ENCODE measurements around the gene LRG1. TPM values are rescaled to one million over a fixed set of nuclear protein-coding genes. Genes with fewer than 3 reads are reported as not detected.

LRG1 gene
- polyA plus RNA-seq, 1 donor (not counting 4 experiments of a cell fraction or from before 2014, with no cell fraction given): 1.2 TPM

DNA sequence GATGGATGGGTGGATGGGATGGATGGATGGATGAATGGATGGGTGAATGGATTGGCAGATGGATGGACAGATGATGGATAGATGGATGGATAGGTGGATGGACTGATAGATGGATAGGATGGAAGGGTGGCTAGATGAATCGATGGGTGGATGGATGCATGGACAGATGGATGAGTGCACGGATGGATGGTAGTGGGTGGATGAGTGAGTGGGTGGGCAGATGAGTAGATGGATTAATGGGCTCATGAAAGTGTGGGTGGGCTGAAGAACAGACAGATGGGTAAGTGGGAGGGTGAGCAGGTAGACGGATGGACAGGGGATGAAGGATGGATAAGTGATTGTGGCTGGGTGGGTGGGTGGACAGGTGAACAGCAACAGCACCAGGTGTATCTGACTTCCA, 13.9 kb upstream of the LRG1 start:
- dilution Hi-C loops (cut with MboI; ENCODE audit: extremely low pct_ligation_motif_present, low sequenced_read_pairs): no loop called here
- no peak for FAIRE-seq

DNA sequence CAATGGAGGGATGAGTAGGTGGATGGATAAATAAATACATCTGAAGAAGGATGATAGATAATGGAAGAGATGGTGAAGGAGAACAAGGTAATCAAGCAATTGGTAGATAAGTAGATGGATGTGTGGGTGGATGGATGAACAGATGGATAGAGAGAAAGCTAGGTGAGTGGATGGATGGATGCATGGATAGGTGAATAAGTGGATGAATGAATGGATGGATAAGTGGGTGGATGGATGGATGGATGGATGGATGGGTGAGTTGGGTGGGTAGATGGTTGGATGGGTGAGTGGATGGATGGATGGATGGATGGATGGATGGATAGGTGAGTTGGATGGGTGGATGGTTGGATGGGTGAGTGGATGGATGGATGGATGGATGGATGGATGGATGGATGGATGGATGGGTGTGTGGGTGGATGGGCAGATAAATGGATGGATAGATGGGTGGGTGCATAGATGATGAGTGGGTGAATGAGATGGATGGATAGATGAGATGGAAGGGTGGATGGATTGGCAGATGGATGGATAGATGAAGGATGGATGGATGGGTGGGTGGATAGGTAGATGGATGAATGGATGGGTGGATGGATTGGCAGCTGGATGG, 13.4 kb upstream of the LRG1 start:
- dilution Hi-C loops (cut with MboI; ENCODE audit: extremely low pct_ligation_motif_present, low sequenced_read_pairs): no loop called here
- Histone ChIP-seq H3K36me3 (ENCODE audit: control insufficient read depth in 2 of 2, extremely low read depth in 1 of 2, insufficient read depth in 2 of 2, low read length in 2 of 2) (no peaks in the 10 kb centered on the region), H3K9me3 (ENCODE audit: control insufficient read depth, low read depth, low read length) (no peaks in the 10 kb centered on the region), H3K4me2 (ENCODE audit: control insufficient read depth, extremely low read depth, insufficient read depth, low read depth, low read length) (no peak overlapping the region), H3K79me2 (ENCODE audit: control insufficient read depth, insufficient read depth, low read length) (no peaks in the 10 kb centered on the region), H3K27me3 (ENCODE audit: control insufficient read depth, extremely low read depth, insufficient read depth, low read length) (no peaks in the 10 kb centered on the region), H2AFZ (ENCODE audit: control insufficient read depth, low read length) (no peak overlapping the region), H4K20me1 (ENCODE audit: control insufficient read depth, extremely low read depth, insufficient read depth, low read length) (no peaks in the 10 kb centered on the region), H3K9me1 (ENCODE audit: control insufficient read depth, extremely low read depth, insufficient read depth, low read length) (no peaks in the 10 kb centered on the region), H3K4me3 (ENCODE audit: control insufficient read depth in 2 of 3, extremely low read depth in 1 of 3, insufficient read depth in 2 of 3, low read depth in 1 of 3, low read length in 3 of 3) (no peak overlapping the region), H3K27ac (ENCODE audit: control insufficient read depth, insufficient read depth, low read length) (no peak overlapping the region), H3K9ac (ENCODE audit: control insufficient read depth, extremely low read depth, insufficient read depth, low read length) (no peak overlapping the region), H3K4me1 (ENCODE audit: control insufficient read depth, extremely low read depth, insufficient read depth, low read length) (no peaks in the 10 kb centered on the region)
- no peak for DNase-seq (ENCODE audit: low read depth, low spot score)
- TF ChIP-seq EZH2 (IDR thresholded peaks at IDR 0.05; ENCODE audit: low read length) (no peak), CTCF (optimal IDR thresholded peaks at IDR 0.05 in 1 of 3, IDR thresholded peaks at IDR 0.05 in 1 of 3, conservative IDR thresholded peaks at IDR 0.05 in 1 of 3; ENCODE audit: extremely low read depth in 1 of 3, insufficient read depth in 2 of 3, low read length in 3 of 3) (no peak)
- no peak for FAIRE-seq

More for the DNA sequence above, 13.9 kb upstream of the LRG1 start:
- no peak overlapping the region for H2AFZ ChIP-seq (ENCODE audit: control insufficient read depth, low read length)
- no peak overlapping the region for H3K4me3 ChIP-seq (ENCODE audit: control insufficient read depth in 2 of 3, extremely low read depth in 1 of 3, insufficient read depth in 2 of 3, low read depth in 1 of 3, low read length in 3 of 3)
- H3K36me3 ChIP-seq (ENCODE audit: control insufficient read depth in 2 of 2, extremely low read depth in 1 of 2, insufficient read depth in 2 of 2, low read length in 2 of 2): no peaks in the 10 kb centered on the region
- TF ChIP-seq EZH2 (IDR thresholded peaks at IDR 0.05; ENCODE audit: low read length): no peak
- TF ChIP-seq CTCF (optimal IDR thresholded peaks at IDR 0.05 in 1 of 3, IDR thresholded peaks at IDR 0.05 in 1 of 3, conservative IDR thresholded peaks at IDR 0.05 in 1 of 3; ENCODE audit: extremely low read depth in 1 of 3, insufficient read depth in 2 of 3, low read length in 3 of 3): no peak
- H4K20me1 ChIP-seq (ENCODE audit: control insufficient read depth, extremely low read depth, insufficient read depth, low read length): no peaks in the 10 kb centered on the region
- H3K9ac ChIP-seq (ENCODE audit: control insufficient read depth, extremely low read depth, insufficient read depth, low read length): no peak overlapping the region
- DNase-seq (ENCODE audit: low read depth, low spot score): no peak
- no peaks in the 10 kb centered on the region for H3K9me1 ChIP-seq (ENCODE audit: control insufficient read depth, extremely low read depth, insufficient read depth, low read length)
- no peaks in the 10 kb centered on the region for H3K79me2 ChIP-seq (ENCODE audit: control insufficient read depth, insufficient read depth, low read length)
- H3K4me1 ChIP-seq (ENCODE audit: control insufficient read depth, extremely low read depth, insufficient read depth, low read length): no peaks in the 10 kb centered on the region
- no peak overlapping the region for H3K27ac ChIP-seq (ENCODE audit: control insufficient read depth, insufficient read depth, low read length)
- no peak overlapping the region for H3K4me2 ChIP-seq (ENCODE audit: control insufficient read depth, extremely low read depth, insufficient read depth, low read depth, low read length)
- no peaks in the 10 kb centered on the region for H3K9me3 ChIP-seq (ENCODE audit: control insufficient read depth, low read depth, low read length)
- no peaks in the 10 kb centered on the region for H3K27me3 ChIP-seq (ENCODE audit: control insufficient read depth, extremely low read depth, insufficient read depth, low read length)
